Thoracic aorta (tissue), 2 donors: Measurements from ENCODE around the gene PTPN5. TPM values are rescaled to one million over a fixed set of nuclear protein-coding genes. Genes with fewer than 3 reads are reported as not detected.

Experiments
- ATAC-seq: fragments of 150-250 bp; one replicate; pipeline ENCODE4 v1.8.0; 2017; ENCODE audit warnings: low read depth; ENCODE audit not compliant: insufficient number of reproducible peaks, low FRiP score
- DNase-seq: peaks from one replicate; pipeline ENCODE4 v3.0.0-alpha.2; 2020; ENCODE audit warnings: low spot score
- H3K27ac ChIP-seq, 2 donors: fragments of 200-600 bp; sonication (generic); 1 replicate in 1 of 2; 2 replicates in 1 of 2; pipeline ENCODE4 v1.5.1; 2016; ENCODE audit warnings: mild to moderate bottlenecking in 2 of 2, moderate library complexity in 2 of 2
- H3K27me3 ChIP-seq: fragments of 200-600 bp; sonication (generic); replicated peaks from 2 replicates; pipeline ENCODE4 v1.6.0; 2016; ENCODE audit warnings: mild to moderate bottlenecking; ENCODE audit not compliant: insufficient read depth
- H3K36me3 ChIP-seq: fragments of 200-600 bp; sonication (generic); one replicate; pipeline ENCODE4 v1.5.1; 2016
- H3K4me1 ChIP-seq, 2 donors: fragments of 200-600 bp; sonication (generic); 1 replicate in 1 of 2; 2 replicates in 1 of 2; pipeline versions ENCODE4 v1.5.1 to v1.6.0; 2016; ENCODE audit warnings: low read depth in 2 of 2, mild to moderate bottlenecking in 1 of 2; ENCODE audit not compliant: control insufficient read depth in 1 of 2
- H3K4me3 ChIP-seq: fragments of 200-600 bp; sonication (generic); 2 replicates; pipeline ENCODE4 v1.5.1; 2016; ENCODE audit warnings: mild to moderate bottlenecking
- H3K9me3 ChIP-seq: fragments of 200-600 bp; sonication (generic); 2 replicates; pipeline ENCODE4 v1.5.1; 2016
- CTCF ChIP-seq: fragments of 200-600 bp; sonication (generic); IDR thresholded peaks from one replicate; pipeline ENCODE4 v1.5.1; 2019; ENCODE audit warnings: antibody characterized with exemption
- total RNA-seq, 2 donors: library from RNA; depleted of rRNA; stranded (reverse); fragments of >200 nt; gene quantifications; one replicate each; pipeline versions ENCODE4 v1.1.0 to v1.2.3, GENCODE V29; 2016

PTPN5 gene
- total RNA-seq, 2 donors from 2014 or later = 2.2 to 6.1 TPM

- H3K27me3 ChIP-seq = no peaks in the 10 kb centered on the region
- DNase-seq = no peak
Observed at GRCh38 chr11:18790883-18791206, 753 bp downstream of the PTPN5 start.

GRCh38 chr11:18789942-18790341 is 1.7 kb downstream of the PTPN5 start:
- Histone ChIP-seq H3K27me3 (no peaks in the 10 kb centered on the region), H3K4me1 (peaks cover 0 to 12% of the 10 kb centered on the region in 2 donors), H3K27ac (no peak overlapping the region), H3K4me3 (no peak overlapping the region), H3K36me3 (no peaks in the 10 kb centered on the region), H3K9me3 (no peaks in the 10 kb centered on the region)
- DNase-seq (no peak), ATAC-seq (no peak)
- no peak for TF ChIP-seq CTCF

More at GRCh38 chr11:18790883-18791206, 753 bp downstream of the PTPN5 start:
- Histone ChIP-seq H3K9me3 (no peaks in the 10 kb centered on the region), H3K27ac (no peak overlapping the region), H3K36me3 (no peaks in the 10 kb centered on the region), H3K4me3 (peak overlapping the region; percentile 36), H3K4me1 (peaks cover 0 to 12% of the 10 kb centered on the region in 2 donors)
- no peak for ATAC-seq
- no peak for TF ChIP-seq CTCF

GRCh38 chr11:18785411-18785810 is 6.2 kb downstream of the PTPN5 start:
- no peak overlapping the region for H3K4me3 ChIP-seq
- H3K36me3 ChIP-seq = no peaks in the 10 kb centered on the region
- H3K27ac ChIP-seq = no peak overlapping the region
- ATAC-seq (no peak), DNase-seq (no peak)
- no peaks in the 10 kb centered on the region for H3K27me3 ChIP-seq
- no peaks in the 10 kb centered on the region for H3K4me1 ChIP-seq
- no peaks in the 10 kb centered on the region for H3K9me3 ChIP-seq
- no peak for TF ChIP-seq CTCF

GRCh38 chr11:18780896-18781295 is 10.7 kb downstream of the PTPN5 start:
- TF ChIP-seq CTCF = no peak
- H3K27ac ChIP-seq = no peak overlapping the region
- no peak for DNase-seq

GRCh38 chr11:18780329-18780728 is 11.3 kb downstream of the PTPN5 start:
- ATAC-seq (no peak), DNase-seq (no peak)
- no peak overlapping the region for H3K27ac ChIP-seq
- no peak for TF ChIP-seq CTCF
- no peaks in the 10 kb centered on the region for H3K36me3 ChIP-seq
- no peaks in the 10 kb centered on the region for H3K27me3 ChIP-seq
- H3K4me1 ChIP-seq = no peaks in the 10 kb centered on the region
- no peak overlapping the region for H3K4me3 ChIP-seq
- no peaks in the 10 kb centered on the region for H3K9me3 ChIP-seq

More at GRCh38 chr11:18780896-18781295, 10.7 kb downstream of the PTPN5 start:
- Histone ChIP-seq H3K9me3 (no peaks in the 10 kb centered on the region), H3K4me1 (no peaks in the 10 kb centered on the region), H3K36me3 (no peaks in the 10 kb centered on the region), H3K27me3 (no peaks in the 10 kb centered on the region), H3K4me3 (no peak overlapping the region)
- ATAC-seq = no peak
